Lower leg skin (tissue), 3 donors: Measurements from ENCODE around the gene NUP85.

ENCODE experiments used
- POLR2A ChIP-seq, 2 donors: fragments of 450-650 bp; IDR thresholded peaks; one replicate each; pipeline ENCODE4 v1.6.1; 2016 to 2017; ENCODE audit warnings: antibody characterized with exemption in 2 of 2, mild to moderate bottlenecking in 1 of 2, moderate library complexity in 1 of 2
- TF ChIP-seq, protein P1 (sequence below), 3 donors: fragments of 450-650 bp; IDR thresholded peaks; one replicate each; pipeline ENCODE4 v1.5.1; 2016; ENCODE audit warnings: antibody characterized with exemption in 3 of 3, mild to moderate bottlenecking in 3 of 3, moderate library complexity in 2 of 3

- TF ChIP-seq POLR2A (IDR thresholded peaks at IDR 0.05): no peak
- TF ChIP-seq, protein P1, sequence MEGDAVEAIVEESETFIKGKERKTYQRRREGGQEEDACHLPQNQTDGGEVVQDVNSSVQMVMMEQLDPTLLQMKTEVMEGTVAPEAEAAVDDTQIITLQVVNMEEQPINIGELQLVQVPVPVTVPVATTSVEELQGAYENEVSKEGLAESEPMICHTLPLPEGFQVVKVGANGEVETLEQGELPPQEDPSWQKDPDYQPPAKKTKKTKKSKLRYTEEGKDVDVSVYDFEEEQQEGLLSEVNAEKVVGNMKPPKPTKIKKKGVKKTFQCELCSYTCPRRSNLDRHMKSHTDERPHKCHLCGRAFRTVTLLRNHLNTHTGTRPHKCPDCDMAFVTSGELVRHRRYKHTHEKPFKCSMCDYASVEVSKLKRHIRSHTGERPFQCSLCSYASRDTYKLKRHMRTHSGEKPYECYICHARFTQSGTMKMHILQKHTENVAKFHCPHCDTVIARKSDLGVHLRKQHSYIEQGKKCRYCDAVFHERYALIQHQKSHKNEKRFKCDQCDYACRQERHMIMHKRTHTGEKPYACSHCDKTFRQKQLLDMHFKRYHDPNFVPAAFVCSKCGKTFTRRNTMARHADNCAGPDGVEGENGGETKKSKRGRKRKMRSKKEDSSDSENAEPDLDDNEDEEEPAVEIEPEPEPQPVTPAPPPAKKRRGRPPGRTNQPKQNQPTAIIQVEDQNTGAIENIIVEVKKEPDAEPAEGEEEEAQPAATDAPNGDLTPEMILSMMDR (IDR thresholded peaks at IDR 0.05): no peak
These were observed 44.6 kb downstream of the NUP85 start for GRCh38 chr17:75250009-75250471.
